CD4-positive, alpha-beta memory T cell (primary cell): Measurements from ENCODE around the gene PSTK. TPM values are rescaled to one million over a fixed set of nuclear protein-coding genes. Genes with fewer than 3 reads are reported as not detected.

Experiments
- CTCF ChIA-PET: fragments of 350-600 bp; sonication (Branson Sonifier 250); formaldehyde crosslinking; loops from one replicate; lab custom pipeline; 2021; ENCODE audit warnings: inconsistent platforms; ENCODE audit not compliant: partially characterized antibody; lab: Charles Lee
- POLR2A ChIA-PET: fragments of 350-600 bp; sonication (Branson Sonifier 250); formaldehyde crosslinking; loops from one replicate; lab custom pipeline; 2021; ENCODE audit not compliant: partially characterized antibody; lab: Charles Lee
- DNase-seq, 5 donors: peaks; one replicate each; pipeline versions ENCODE4 v3.0.0 to v3.0.0-alpha.2; 2020 to 2022; ENCODE audit warnings: mixed read lengths in 1 of 5
- H3K27ac ChIP-seq: one replicate; pipeline ENCODE4 v1.7.0; 2013; ENCODE audit warnings: low read depth, low read length
- H3K27me3 ChIP-seq: 2 replicates; pipeline ENCODE4 v1.7.0; 2013; ENCODE audit warnings: mild to moderate bottlenecking, low read length, moderate library complexity; ENCODE audit not compliant: insufficient read depth
- H3K36me3 ChIP-seq: 2 replicates; pipeline ENCODE4 v1.7.0; 2013; ENCODE audit warnings: mild to moderate bottlenecking, low read length, moderate library complexity; ENCODE audit not compliant: insufficient read depth
- H3K4me1 ChIP-seq: 2 replicates; pipeline ENCODE4 v1.7.0; 2013; ENCODE audit warnings: mild to moderate bottlenecking, low read length, moderate library complexity; ENCODE audit not compliant: insufficient read depth
- H3K4me3 ChIP-seq, 2 donors: one replicate each; pipeline ENCODE4 v1.7.0; 2013; ENCODE audit warnings: low read length in 2 of 2, mild to moderate bottlenecking in 1 of 2
- H3K9me3 ChIP-seq, 2 donors: one replicate each; pipeline ENCODE4 v1.7.0; 2013; ENCODE audit warnings: low read length in 2 of 2, control low read depth in 1 of 2; ENCODE audit not compliant: control insufficient read depth in 1 of 2
- H3K27ac Mint-ChIP-seq, 7 donors: one replicate each; pipeline ENCODE4 v1.8.0; 2020 to 2021; ENCODE audit warnings: mixed read lengths in 7 of 7, mild to moderate bottlenecking in 6 of 7, inconsistent platforms in 3 of 7, moderate library complexity in 3 of 7
- H3K27me3 Mint-ChIP-seq, 2 donors: one replicate each; pipeline ENCODE4 v1.8.0; 2020 to 2021; ENCODE audit warnings: mixed read lengths in 2 of 2
- H3K36me3 Mint-ChIP-seq, 2 donors: one replicate each; pipeline ENCODE4 v1.8.0; 2020 to 2021; ENCODE audit warnings: mixed read lengths in 2 of 2, inconsistent platforms in 1 of 2, mild to moderate bottlenecking in 1 of 2
- H3K4me1 Mint-ChIP-seq, 4 donors: one replicate each; pipeline ENCODE4 v1.8.0; 2020 to 2021; ENCODE audit warnings: mixed read lengths in 4 of 4, mild to moderate bottlenecking in 1 of 4
- H3K4me3 Mint-ChIP-seq, 8 donors: one replicate each; pipeline ENCODE4 v1.8.0; 2020 to 2021; ENCODE audit warnings: mixed read lengths in 8 of 8, mild to moderate bottlenecking in 7 of 8, moderate library complexity in 6 of 8, inconsistent platforms in 3 of 8
- H3K9me3 Mint-ChIP-seq, 8 donors: one replicate each; pipeline ENCODE4 v1.8.0; 2020 to 2021; ENCODE audit warnings: mixed read lengths in 8 of 8, mild to moderate bottlenecking in 5 of 8, inconsistent platforms in 3 of 8, moderate library complexity in 1 of 8
- intact Hi-C: fragments of 100-400 bp; cut with micrococcal nuclease; formaldehyde crosslinking; loops from one replicate; pipeline ENCODE4 v1.15.1; 2023
- polyA plus RNA-seq, 2 donors: library from polyadenylated mRNA; unstranded; fragments of 300-500 nt; fragmentation: Illumina TruSeq; gene quantifications; one replicate each; pipeline ENCODE4 v1.2.3, GENCODE V29; 2021
- total RNA-seq, 2 experiments: library from RNA; stranded (reverse); gene quantifications; one replicate each; pipeline ENCODE4 v1.2.3, GENCODE V29; 2021

Gene PSTK
- total and polyA plus RNA-seq, 4 experiments from 2014 or later, result 3.9 to 11.6 (median 5.3) TPM

- Mint-ChIP-seq H3K27me3 (no peaks in the 10 kb centered on the region), H3K36me3 (peaks cover 18 to 29% of the 10 kb centered on the region in 2 donors), H3K4me3 (no peak overlapping the region), H3K9me3 (no peaks in the 10 kb centered on the region), H3K27ac (no peak overlapping the region), H3K4me1 (no peaks in the 10 kb centered on the region)
- Histone ChIP-seq H3K27ac (no peak overlapping the region), H3K36me3 (no peaks in the 10 kb centered on the region), H3K4me3 (no peak overlapping the region), H3K9me3 (no peaks in the 10 kb centered on the region), H3K27me3 (no peaks in the 10 kb centered on the region), H3K4me1 (no peaks in the 10 kb centered on the region)
- DNase-seq, result no peak
- intact Hi-C loops, result no loop called here
- ChIA-PET POLR2A (no interaction called here), CTCF (no interaction called here)
These were observed 8.3 kb downstream of the PSTK start for GRCh38 chr10:122988501-122988900.

DNA sequence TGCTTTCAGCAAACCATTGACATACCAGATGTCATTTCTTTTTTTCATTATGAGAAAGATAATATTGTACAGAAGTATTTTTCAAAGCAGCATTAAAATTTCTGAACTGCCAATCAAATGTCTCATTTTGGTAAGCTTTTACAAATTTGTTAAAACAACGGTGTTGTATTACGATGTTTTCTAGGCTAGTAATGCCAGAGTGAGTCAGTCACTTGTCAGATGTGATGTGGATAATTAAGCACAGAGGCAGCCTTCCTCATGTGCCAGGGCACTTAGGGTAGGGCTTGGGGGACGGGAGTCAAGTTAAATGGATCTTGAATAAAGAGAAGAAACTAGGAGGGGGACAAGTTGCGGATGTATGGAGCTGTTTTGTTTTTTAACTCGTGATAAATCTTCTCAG, 10.1 kb downstream of the PSTK start:
- Mint-ChIP-seq H3K4me3 (no peak overlapping the region), H3K4me1 (peaks cover 0 to 2% (median under 1%) of the 10 kb centered on the region in 4 donors), H3K27ac (peak overlapping the region in 3 of 7 donors; percentile 9 to 75 (median 37)), H3K27me3 (no peaks in the 10 kb centered on the region), H3K36me3 (peaks cover 20 to 41% of the 10 kb centered on the region in 2 donors), H3K9me3 (no peaks in the 10 kb centered on the region)
- CTCF ChIA-PET, result interaction anchor here (2.8 to 3.0 kb wide), 2 partner anchors 8 to 11 kb away, joined by 9 to 12 read pairs; partner anchors contain the start of gene PSTK
- Histone ChIP-seq H3K9me3 (no peaks in the 10 kb centered on the region), H3K27ac (no peak overlapping the region), H3K27me3 (no peaks in the 10 kb centered on the region), H3K4me3 (no peak overlapping the region), H3K4me1 (no peaks in the 10 kb centered on the region), H3K36me3 (peaks cover 16% of the 10 kb centered on the region)
- POLR2A ChIA-PET, result interaction anchor here (1.0 kb wide), 1 partner anchor 17 kb away, joined by 4 read pairs; no protein-coding TSS in a partner anchor
- intact Hi-C loops, result no loop called here
- DNase-seq, result no peak

- peaks cover 23% of the 10 kb centered on the region for H3K36me3 ChIP-seq
- no peak overlapping the region for H3K4me3 ChIP-seq
- H3K27me3 ChIP-seq, result no peaks in the 10 kb centered on the region
- H3K4me1 ChIP-seq, result no peaks in the 10 kb centered on the region
- POLR2A ChIA-PET, result no interaction called here
- CTCF ChIA-PET, result interaction anchor here (2.8 to 3.0 kb wide), 2 partner anchors 10 to 12 kb away, joined by 9 to 12 read pairs; partner anchors contain the start of gene PSTK
- H3K27ac Mint-ChIP-seq, result no peak overlapping the region
- H3K36me3 Mint-ChIP-seq, result peaks cover 23 to 48% of the 10 kb centered on the region in 2 donors
- no peak overlapping the region for H3K27ac ChIP-seq
- peaks cover 0 to 5% (median 1%) of the 10 kb centered on the region in 4 donors for H3K4me1 Mint-ChIP-seq
- no peaks in the 10 kb centered on the region for H3K27me3 Mint-ChIP-seq
- H3K9me3 Mint-ChIP-seq, result no peaks in the 10 kb centered on the region
- DNase-seq, result no peak
- H3K4me3 Mint-ChIP-seq, result no peak overlapping the region
- no peaks in the 10 kb centered on the region for H3K9me3 ChIP-seq
- intact Hi-C loops, result no loop called here
These were observed 11.9 kb downstream of the PSTK start for GRCh38 chr10:122992031-122992585.

DNA sequence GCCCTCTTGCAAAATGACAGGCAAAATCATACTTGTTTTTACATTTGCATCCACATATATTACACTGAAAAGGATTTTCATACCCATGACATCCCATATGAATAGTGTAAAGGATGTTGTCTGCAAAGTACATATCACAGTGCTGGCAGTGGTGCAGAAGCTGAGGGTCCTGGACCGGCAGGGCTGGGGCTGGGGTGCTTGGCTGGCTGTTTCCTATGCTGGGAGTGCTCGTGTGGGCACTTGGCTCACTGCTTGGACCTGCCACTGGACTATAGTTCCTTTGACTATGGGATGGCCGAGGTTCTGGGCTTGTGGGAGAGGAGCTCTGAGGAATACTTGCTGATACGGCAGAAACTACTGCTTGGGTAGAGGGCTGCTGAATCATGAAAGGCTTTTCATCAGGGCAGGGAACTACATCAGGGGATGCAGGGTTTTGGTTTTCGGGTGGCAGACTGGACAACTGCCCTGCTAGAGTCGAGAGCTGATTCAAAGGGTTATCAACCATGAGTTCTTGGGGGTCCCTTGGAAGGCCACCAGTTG, 13.7 kb downstream of the PSTK start:
- no peaks in the 10 kb centered on the region for H3K27me3 Mint-ChIP-seq
- CTCF ChIA-PET, result no interaction called here
- Histone ChIP-seq H3K9me3 (no peaks in the 10 kb centered on the region), H3K27ac (no peak overlapping the region), H3K27me3 (no peaks in the 10 kb centered on the region), H3K4me1 (no peaks in the 10 kb centered on the region), H3K4me3 (no peak overlapping the region), H3K36me3 (peaks cover 31% of the 10 kb centered on the region)
- peaks cover 4 to 9% (median 6%) of the 10 kb centered on the region in 4 donors for H3K4me1 Mint-ChIP-seq
- no peaks in the 10 kb centered on the region for H3K9me3 Mint-ChIP-seq
- H3K4me3 Mint-ChIP-seq, result no peak overlapping the region
- no peak for DNase-seq
- H3K36me3 Mint-ChIP-seq, result peaks cover 23 to 58% of the 10 kb centered on the region in 2 donors
- POLR2A ChIA-PET, result no interaction called here
- intact Hi-C loops, result no loop called here
- H3K27ac Mint-ChIP-seq, result peak overlapping the region in 3 of 7 donors; percentile 32 to 57 (median 46)

- H3K27ac ChIP-seq, result no peak overlapping the region
- Mint-ChIP-seq H3K4me3 (no peak overlapping the region), H3K27me3 (no peaks in the 10 kb centered on the region), H3K27ac (peak overlapping the region in 1 of 7 donors; percentile 69), H3K36me3 (peaks cover 23 to 60% of the 10 kb centered on the region in 2 donors), H3K4me1 (peaks cover 16 to 29% (median 23%) of the 10 kb centered on the region in 4 donors), H3K9me3 (no peaks in the 10 kb centered on the region)
- H3K27me3 ChIP-seq, result no peaks in the 10 kb centered on the region
- H3K9me3 ChIP-seq, result no peaks in the 10 kb centered on the region
- no peak for DNase-seq
- no peak overlapping the region for H3K4me3 ChIP-seq
- intact Hi-C loops, result no loop called here
- H3K36me3 ChIP-seq, result peaks cover 31% of the 10 kb centered on the region
- peaks cover 17% of the 10 kb centered on the region for H3K4me1 ChIP-seq
- ChIA-PET CTCF (no interaction called here), POLR2A (interaction anchor here (3.9 kb wide), 1 partner anchor 12 kb away, joined by 13 read pairs; the partner anchor contains the start of gene IKZF5)
These were observed 15.7 kb downstream of the PSTK start for GRCh38 chr10:122995936-122996335.

- H3K27me3 Mint-ChIP-seq, result no peaks in the 10 kb centered on the region
These were observed 17.7 kb downstream of the PSTK start for GRCh38 chr10:122997864-122998263.

DNA sequence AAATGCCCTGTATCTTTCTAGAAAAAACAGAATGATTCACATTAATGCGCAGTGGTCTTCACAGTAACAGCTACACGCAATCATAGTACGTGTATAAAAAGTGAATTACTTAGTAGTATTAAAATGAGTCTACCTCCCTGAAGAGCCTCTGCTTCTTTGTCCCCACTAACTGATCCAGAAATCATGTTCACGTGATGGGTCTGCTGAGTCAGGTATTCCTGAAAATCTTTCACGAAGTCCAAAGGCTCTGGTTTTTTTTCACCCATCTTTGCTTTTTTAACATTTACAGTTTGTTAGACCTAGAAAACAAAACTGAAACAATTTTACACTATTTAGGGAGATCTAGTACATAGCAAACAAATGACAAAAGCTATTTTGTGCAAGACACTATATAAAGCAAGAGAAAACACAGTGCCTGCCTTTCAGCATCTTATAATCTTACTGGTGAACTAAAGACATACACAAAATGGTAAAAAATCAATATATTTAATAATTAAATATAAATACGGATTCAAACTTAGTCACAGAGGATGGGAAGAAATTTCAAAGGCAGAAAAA, 18.2 kb downstream of the PSTK start:
- Mint-ChIP-seq H3K4me3 (no peak overlapping the region), H3K36me3 (peaks cover 27 to 53% of the 10 kb centered on the region in 2 donors), H3K27me3 (no peaks in the 10 kb centered on the region), H3K4me1 (peaks cover 24 to 41% (median 31%) of the 10 kb centered on the region in 4 donors), H3K9me3 (peaks cover 0 to 5% (median 0%) of the 10 kb centered on the region in 8 donors), H3K27ac (peak overlapping the region in 2 of 7 donors; percentile 9 to 27)
- peaks cover 31% of the 10 kb centered on the region for H3K36me3 ChIP-seq
- intact Hi-C loops, result no loop called here
- ChIA-PET CTCF (interaction anchor here (0.7 to 1.5 kb wide), 3 partner anchors 12 to 19 kb away, joined by 3 read pairs; partner anchors contain the start of gene PSTK), POLR2A (interaction anchor here (1.6 to 3.9 kb wide), 3 partner anchors 9 to 18 kb away, joined by 7 to 13 read pairs (median 12); partner anchors contain the start of genes ACADSB, IKZF5 and PSTK)
- no peak overlapping the region for H3K27ac ChIP-seq
- DNase-seq, result no peak
- no peaks in the 10 kb centered on the region for H3K27me3 ChIP-seq
- H3K4me1 ChIP-seq, result peaks cover 19% of the 10 kb centered on the region
- no peak overlapping the region for H3K4me3 ChIP-seq
- no peaks in the 10 kb centered on the region for H3K9me3 ChIP-seq

More at GRCh38 chr10:122997864-122998263, 17.7 kb downstream of the PSTK start:
- Histone ChIP-seq H3K4me3 (no peak overlapping the region), H3K4me1 (peaks cover 17% of the 10 kb centered on the region), H3K27ac (no peak overlapping the region), H3K9me3 (no peaks in the 10 kb centered on the region), H3K27me3 (no peaks in the 10 kb centered on the region), H3K36me3 (peaks cover 31% of the 10 kb centered on the region)
- Mint-ChIP-seq H3K4me3 (no peak overlapping the region), H3K27ac (peak overlapping the region in 2 of 7 donors; percentile 9 to 13), H3K36me3 (peaks cover 27 to 56% of the 10 kb centered on the region in 2 donors), H3K4me1 (peaks cover 23 to 41% (median 29%) of the 10 kb centered on the region in 4 donors), H3K9me3 (peaks cover 0 to 5% (median 0%) of the 10 kb centered on the region in 8 donors)
- ChIA-PET POLR2A (interaction anchor here (3.9 kb wide), 1 partner anchor 10 kb away, joined by 13 read pairs; the partner anchor contains the start of gene IKZF5), CTCF (interaction anchor here (0.7 to 1.5 kb wide), 3 partner anchors 10 to 18 kb away, joined by 3 read pairs; partner anchors contain the start of gene PSTK)
- no peak for DNase-seq
- intact Hi-C loops, result no loop called here
